A172 (cell line): ENCODE data around the gene TOR4A. TPM values are rescaled to one million over a fixed set of nuclear protein-coding genes. Genes with fewer than 3 reads are reported as not detected.
A peak's percentile ranks its signal among the peaks of the same experiment; 100 is the strongest.

Experiments
- DNase-seq: peaks from one replicate; pipeline ENCODE4 v3.0.0-alpha.2; 2015; ENCODE audit warnings: low spot score
- total RNA-seq: library from RNA; depleted of rRNA; stranded (reverse); fragments of >200 nt; shearing (Covaris generic); gene quantifications from 2 replicates; pipeline ENCODE4 v1.2.3, GENCODE V29; 2014

TOR4A gene
- total RNA-seq, 1 experiment from 2014 or later = 94.5 TPM

DNA sequence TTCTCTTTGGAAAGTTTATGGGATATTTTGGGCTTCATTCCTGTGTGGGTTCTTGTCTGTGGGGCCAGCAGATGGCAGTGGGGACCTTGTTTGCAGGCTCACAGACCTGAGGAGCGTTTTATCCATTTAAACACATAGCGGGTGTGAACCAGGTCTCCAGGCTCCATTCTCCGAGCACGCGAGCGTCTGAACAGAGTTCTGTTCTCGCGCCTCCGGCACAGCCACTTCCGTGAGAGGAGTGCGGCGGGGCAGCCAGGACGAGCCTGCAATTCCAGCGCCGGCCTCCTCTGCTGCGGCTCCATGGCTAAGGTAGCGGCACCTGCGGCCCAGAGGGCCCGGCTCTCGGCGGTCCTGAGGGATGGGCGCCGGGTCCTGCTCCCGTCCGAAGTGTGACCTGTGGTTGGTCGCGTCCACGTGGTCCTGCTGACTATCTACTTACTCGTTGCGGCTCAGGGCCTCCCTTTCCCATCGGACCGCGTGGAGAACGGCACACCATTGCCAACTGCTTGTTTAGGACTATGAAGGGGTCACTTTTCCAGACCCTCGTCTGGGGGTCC is 17.2 kb downstream of the TOR4A start:
- DNase-seq = no peak

DNA sequence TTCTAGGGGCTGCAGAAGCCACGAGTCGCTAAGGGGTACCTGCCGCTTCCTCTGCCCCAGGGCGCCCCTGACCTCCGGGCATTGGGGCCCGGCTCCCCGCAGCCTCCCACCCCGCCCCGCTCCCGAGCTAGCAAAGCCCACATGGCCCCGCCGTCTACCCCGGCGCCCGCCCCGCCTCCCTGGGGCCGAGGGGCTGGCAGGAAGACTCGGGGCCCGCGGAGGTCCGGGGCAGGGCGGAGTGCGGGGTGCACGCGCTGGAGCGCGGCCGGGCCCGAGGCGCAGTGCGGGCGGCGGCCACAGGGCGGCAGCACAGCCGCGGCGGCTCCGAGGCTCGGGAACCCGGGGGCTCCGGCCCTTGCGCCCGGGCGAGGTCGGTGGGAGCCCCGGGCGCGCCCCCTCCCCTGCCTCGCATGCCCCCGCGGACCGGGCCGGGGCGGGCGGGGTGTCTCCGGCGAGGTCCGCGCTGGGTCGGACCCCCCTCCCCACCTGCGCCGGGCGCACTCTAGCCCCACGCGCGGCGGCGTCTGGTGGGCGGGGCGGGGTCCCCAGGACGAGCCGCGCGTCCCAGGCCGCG is 17.8 kb downstream of the TOR4A start:
- no peak for DNase-seq

DNA sequence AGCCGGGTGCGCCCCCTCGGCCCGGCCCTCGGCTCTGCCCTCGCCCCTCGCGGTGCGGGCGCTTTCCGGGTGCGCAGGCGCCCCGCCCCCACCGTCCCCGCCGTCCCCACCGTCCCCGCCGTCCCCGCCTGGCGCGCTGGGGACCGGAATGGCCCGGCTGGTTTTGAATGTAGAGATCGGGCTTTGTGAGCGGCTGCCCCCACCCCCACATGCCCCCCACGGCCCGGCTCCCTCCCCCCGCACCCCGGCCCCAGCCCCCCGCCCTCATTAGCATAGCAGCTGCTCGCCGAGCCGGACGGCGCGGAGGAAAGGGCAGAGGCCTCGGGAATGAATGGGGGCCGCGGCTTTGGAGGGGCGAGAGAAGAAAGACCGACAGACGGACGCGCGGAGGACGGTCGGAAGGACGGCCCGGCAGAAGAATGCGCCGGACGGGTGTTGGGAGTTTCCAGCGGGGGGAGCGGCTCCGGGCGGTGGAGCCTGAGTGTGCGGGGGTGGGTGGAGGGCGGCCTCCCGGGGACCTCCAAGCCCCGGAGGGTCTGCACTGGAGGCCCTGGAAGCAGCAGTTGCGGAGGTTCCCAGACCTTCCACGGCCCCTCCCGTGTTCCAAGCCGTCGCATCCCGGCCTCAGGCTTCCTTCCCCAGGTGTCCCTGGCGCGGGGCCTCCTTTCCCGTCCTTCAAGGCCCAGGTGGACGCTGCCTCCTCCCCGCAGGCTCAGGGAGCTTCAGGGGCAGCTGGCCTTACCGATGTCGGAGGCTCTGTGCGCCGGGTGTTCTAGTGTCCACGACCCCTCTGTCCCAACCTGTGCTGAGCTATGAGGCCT is 18.5 kb downstream of the TOR4A start:
- no peak for DNase-seq

DNA sequence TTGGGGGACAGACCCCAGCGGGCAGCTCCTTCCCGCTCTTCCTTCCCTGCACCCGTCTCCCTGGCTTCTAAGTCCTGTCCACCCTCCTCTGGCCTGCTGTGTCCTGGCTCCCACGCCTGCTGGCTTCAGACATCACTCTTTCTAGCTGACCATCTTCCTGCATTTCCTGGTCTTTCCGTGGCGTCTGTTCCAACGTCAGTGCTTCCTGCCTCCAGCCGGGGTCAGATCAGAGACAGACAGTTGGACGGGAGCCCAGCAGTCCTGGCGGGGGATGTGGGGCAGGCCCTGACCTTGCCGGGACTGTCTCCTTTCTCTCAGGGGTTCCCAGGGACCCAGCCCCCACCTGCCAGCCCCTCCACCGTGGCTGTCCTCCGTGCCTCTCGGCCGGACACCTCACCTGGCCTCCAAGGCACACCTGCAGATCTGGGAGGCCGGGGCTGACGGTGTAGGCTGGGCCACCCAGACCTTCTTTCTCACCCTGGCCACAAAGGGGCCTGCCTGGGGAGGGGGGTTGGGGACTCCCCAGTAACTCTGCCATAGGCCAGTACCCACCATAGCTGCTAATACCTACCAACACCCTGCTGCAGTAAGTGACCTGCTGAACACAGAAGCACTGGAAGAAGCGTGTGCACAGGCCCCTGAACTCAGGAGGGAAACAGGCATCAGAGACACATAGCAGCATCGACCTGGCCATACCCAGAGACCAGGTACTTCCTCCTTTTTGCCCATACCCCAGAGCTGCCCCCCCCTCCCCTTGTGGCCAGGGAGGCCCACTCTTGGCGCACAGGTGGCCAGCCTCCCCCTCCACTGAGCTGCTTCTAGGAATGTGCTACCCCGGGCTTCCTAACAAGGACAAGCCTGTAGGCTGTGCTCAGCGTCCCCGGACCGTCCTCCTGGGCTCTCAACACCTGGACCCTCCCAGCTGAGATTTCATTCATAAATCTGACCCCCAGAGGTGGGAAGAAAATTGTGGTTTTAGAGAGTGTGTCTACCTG is 19.4 kb downstream of the TOR4A start:
- DNase-seq = no peak

DNA sequence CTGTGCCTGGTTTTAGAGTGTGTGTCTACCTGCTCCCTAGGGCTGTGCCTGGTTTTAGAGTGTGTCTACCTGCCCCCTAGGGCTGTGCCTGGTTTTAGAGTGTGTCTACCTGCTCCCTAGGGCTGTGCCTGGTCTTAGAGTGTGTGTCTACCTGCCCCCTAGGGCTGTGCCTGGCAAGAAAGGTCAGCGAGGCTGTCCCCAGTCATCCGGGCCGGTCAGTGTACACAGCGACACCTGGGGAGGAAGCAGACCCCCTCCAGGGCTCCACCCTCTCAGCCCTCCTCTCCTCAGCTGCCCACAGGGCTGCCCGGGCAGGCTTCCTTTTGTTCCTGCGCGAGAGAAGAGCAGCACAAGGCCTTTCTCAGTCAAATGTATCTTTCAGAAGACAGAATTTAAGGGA is 20.4 kb downstream of the TOR4A start:
- no peak for DNase-seq

DNA sequence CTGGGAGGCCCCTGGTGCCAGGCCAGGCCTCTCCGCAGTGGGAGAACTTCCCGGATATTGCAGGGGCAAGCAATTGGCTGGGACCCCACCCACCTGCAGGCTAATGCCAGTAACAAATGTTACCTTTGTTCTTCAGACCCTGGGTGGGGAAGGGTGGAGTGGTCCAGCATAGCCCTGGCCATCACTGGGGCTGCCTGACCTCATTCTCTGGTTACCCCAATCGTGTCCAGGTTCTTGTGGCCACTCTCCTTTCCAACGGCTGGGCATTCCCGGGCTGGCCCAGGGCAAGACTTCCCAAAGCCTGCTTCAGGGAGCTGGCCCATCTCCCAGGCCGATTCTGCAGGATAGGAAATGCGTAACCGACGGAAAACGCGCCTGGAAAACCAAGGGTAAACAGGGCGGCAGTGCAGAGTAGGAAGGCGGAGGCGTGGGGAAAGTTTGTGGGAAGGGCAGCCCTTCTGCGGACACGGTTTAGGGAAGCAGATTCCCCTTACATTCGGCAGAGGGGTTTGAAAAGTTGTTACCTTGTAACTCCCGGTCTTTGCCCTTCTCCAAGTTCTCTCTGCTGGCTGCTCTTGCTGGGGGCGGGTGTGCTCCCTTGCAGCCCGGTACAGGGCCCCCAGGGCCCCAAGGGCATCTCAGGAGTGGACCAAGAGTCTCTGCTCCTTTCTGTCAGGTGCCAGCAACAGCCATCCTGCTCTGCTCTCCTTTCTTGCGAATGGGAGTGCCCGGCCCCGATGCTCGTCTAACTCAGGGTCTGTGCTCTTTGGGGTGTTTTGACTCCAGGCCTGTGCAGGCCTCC is 21.1 kb downstream of the TOR4A start:
- no peak for DNase-seq

DNA sequence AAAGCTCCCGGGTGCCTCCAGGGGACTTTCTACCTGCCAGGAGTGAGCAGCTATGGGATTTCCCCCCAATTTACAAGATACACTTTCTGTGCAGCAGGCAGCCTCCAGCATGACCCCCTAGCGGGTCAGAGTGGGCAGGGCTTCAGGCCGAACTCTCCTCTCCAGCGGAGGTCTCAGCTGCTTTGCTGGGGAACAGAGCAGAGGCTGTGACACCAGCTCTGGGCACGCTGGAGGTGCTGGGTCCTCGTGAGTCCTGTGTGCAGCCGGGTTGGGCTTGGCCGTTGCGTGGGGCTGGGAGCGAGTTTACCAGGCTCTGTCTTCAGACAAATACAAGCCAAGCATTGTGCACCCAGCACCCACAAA is 21.7 kb downstream of the TOR4A start:
- no peak for DNase-seq

DNA sequence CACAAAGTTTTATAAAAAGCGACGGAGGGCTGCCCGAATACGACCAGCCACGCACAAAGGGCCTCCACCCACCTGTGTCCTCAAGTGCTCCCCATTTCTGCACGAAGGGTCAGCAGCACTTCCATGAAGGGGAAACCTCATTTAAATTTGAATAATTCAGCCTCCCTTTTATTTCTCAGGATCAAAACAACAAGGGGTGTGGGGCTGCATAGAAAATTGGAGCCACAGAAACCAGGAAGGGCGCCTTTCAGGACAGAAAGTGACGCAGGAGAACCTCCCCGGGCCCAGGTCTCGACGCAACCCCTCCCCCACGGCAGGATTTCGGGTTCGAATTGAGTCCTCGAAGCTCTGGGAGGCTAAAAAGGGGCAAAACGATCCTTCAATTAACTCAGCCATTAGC is 22.4 kb downstream of the TOR4A start:
- DNase-seq = no peak

DNA sequence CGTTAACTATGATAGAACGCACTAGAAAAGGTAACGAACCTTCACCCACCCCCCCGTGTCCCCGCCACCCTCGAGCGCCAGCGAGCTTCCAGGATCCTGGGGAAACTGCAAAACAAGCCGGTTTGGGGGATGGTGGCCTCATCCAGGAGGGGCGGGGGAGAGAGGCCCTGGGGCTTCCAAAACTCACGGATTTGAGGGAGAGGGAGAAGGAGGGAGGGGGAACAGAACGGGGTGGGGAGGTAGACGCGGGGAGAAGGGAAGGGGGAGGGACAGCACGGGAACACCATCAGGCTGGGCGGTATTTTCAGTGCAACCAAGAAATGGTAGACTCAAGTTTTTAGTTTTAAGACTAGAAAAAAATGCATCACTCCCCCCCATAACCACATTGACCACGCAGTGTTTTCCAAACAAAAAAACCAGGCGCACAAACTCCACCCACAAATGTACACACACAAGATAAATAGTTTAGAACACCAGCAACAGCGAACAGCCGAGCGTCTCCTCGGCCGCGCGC is 23.1 kb downstream of the TOR4A start:
- no peak for DNase-seq

DNA sequence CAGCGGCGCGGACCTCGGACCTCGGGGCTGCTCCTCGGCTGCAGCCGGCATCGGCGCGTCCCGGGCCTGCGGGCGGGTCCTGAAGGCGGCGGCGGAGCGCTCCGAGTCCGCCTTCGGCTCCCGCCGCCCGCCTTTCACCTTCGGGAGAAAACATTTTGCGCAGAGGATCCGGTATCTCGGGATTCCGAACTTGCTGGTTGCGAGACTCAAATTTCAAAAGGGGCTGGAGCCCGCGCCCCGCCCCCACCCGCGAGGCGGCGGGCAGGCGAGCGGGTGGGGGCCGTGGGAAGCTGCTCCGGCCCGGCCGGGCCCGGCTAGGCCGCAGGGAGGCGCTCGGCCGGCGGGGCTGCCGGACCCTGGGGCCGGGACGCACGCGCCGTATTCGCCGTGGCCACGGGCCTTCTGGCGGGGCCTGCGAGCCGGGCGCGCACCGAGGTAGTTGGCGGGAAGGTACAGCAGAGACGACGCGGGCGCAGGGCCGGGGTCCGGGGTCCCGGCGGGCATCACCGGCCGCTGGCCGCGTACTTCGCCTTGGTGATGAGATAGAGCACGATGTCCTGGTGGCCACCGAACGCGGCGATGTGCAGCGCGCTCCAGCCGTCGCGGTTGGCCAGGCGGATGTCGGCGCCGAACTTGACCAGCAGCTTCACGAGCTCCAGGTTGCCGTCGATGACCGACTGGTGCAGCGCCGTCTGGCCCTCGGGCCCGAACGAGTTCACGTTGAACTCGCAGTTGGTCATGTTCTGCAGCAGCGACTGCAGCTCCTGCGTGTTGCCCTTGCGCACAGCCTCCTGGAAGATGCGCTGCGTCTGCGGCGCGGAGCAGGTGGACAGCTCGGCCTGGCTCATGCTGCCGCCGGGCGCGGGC is 23.8 kb downstream of the TOR4A start:
- no peak for DNase-seq

DNA sequence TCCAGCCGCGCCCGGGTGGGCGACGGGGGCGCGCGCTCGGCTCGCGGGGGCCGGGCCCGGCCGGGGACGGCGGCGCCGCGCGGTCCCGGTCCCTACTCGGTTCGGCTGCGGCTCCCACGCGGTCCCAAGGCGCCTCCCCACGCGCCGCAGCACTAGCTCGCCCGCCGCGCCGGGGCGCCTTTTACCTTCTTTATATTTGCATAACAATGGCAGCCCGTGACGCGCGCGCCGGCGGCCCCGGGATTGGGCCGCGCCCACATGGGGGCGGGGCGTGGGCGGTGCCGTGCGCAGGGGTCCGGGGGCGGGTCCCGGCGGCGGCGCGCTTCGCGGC is 24.6 kb downstream of the TOR4A start, which contains the start of gene NRARP:
Gene NRARP (minus strand): TSS at position 154 of the 331 bp plus-strand sequence. CDS start 343 bp downstream, outside the sequence.
- peak; percentile 53 for DNase-seq

DNA sequence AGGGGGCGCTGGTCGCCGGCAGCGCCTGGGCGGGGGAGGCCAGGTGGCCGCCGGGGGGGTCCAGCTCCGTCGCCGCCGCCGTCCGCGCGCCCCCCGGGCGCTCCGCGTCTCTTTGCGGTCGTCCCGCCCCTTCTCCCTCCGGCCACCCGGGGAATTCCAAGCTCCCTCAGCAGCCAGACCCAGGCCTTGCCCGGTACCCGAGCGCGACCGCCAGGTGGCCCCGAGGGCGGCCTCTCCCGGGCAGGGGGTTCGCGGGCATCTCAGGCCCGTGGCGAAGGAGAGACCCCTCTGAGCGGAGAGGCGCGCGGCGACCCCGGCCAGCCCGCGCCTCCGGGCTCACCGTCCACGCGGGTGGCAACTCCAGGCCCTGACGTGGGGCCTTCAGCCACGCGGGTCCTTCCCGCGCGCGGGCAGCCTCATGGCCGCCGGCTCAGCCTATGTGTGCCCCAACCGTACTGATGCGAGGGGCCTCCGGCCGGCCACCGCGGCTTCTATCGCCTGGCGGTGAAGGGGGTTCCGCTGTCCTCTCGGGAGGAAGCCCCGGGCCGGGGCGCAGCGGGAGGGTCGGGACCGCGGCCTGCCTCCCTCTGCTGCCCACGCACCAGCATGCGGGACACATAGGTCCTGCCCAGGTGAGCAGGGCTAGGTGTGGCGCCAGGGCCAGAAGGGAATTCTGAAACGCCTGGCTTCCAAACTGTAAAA is 25.1 kb downstream of the TOR4A start:
- DNase-seq = peak; percentile 50

DNA sequence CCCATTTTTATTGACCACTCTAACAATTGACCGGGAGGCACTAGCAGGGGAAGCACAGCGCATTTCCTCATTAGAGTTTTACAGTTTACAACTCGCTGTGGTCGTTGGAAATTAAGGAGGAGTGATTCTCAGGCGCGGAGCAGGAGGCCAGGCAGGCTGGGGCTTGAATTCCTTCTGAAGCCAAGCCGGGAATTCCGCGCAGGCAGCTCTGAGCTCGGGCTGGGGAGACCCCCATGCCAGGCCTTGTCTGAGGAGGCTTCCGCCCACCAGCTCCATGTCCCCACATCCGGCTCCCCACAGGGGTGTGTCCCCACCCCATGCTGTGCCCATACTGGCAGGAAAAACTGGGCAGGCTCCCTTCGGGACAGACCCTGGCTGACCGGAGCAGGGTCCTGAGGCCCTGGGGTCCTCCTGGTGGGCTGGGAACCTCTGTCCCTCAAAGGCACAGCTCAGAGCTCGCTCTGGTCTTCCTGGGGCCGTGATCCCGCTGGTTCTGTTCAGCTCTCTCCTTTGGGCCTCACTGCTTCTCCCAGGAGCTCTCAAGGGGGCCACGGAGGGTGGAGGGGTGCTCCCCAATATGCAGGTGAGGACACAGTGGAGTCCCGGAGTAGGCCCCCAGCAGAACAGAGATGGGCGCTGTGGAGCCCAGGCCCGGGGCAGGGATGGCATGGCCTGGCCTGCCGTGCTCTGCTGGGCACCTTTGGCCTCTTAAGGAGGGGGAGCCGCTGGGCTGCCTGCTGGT is 25.8 kb downstream of the TOR4A start:
- DNase-seq = no peak

DNA sequence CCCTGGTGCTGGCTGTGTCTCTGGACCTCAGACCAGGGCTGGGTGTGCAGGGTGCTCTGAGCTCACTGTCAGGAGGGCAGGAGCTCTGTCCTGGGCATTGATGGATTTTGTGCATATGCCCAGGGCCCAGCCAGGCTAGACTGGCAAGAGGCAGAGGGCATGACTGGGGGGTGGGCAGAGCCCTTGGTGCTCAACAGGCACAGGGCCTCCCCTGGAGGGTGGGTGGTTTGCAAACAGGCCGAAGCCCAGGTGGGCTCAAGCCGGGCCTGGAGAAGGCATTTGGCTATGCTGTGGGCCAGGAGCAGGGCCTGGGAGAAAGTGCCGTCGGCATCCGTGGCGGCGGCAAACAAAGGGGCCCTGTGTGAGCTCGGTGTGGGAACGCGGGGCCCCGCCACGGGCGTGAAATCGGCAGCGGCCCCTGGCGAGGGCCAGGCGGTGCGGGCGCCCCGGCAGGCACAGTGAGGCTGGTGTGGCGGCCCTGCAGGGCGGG is 26.4 kb downstream of the TOR4A start:
- no peak for DNase-seq

DNA sequence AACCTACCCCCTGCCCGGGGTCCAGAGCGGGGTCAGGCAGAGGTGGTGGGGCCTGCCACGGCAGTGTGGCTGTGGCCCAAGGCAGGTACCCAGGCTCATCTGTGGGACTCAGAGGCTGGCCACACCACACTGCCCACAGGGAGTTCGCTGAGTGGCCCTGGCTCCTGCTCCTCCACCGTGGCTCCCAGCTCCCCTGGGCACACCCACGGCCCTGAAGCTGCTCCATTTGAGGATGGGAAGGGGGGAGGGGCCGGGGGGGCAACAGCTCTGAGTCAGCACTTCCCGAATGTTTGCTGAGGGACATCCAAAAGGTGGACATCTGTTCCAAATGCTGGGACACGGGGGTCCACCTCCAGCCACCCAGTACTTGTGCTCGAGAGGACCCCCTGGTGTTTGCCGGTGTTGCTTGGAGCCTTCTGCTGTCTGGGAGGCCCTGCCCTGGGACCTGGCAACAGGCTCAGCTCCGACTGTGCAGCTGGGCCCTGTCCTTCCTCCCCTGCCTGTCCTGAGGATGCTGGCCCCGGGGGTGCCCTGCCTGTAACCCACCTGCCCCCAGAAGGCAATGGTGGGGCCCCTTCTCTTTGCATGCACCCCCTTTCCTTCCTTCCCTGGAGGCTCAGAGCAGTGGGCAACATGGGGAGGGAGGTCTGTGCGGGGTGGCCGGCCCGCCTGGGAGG is 27.0 kb downstream of the TOR4A start:
- DNase-seq = no peak

DNA sequence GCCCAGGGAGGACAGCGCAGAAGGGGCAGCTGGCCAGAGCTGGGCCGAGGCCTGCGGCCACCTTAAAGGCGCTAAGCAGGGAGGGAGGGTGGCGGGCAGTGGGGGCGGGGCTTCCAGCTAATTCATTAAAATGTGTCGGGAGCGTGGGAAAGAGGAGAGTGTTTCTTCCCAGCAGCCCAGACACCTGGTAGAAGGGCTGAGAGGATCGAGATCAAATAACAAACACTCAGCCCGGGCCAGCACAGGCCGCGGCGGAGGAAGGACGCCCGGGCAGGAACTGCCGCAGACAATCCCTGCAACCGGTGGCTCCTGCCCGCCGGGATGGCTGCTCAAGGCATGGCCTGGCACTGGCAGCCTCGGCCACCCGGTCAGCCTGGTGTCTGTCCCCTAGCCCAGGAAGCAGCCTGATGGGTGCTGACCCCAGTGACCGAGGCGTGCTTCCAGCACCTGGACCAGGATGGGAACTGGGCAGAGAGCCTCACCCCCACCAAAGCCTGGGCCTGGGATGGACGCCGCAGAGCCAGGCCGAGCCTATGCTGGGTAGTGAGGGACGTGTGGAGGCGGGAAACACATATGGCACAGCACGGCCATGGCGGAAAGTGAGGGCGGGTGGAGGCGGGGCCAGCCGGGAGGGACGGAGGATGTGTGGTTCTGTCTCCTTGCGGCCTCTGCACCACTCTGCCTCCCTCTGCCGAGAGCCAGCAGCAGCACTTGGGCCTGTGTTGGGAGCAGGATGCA is 27.7 kb downstream of the TOR4A start:
- no peak for DNase-seq

DNA sequence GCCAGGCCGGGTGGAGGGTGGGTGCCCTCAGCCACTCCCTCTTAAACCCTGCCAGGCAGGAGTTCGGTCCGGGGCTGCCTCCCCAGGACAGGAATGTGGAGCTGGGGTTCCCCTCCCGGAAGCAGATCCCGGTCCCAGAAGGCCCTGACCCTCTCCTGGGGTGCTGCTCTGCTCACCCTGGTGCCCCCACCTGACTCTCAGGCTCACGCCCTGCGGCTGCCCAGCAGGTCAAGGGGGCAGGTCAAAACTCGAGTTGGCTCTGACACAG is 28.2 kb downstream of the TOR4A start:
- DNase-seq = no peak
